ENCODE measurements around the gene AP2B1.
"Not testable (repeated sequence)": the region's sequence is repeated elsewhere in the genome, so short reads cannot be mapped to it uniquely, and the experiment has no call there.

Gene AP2B1

DNA sequence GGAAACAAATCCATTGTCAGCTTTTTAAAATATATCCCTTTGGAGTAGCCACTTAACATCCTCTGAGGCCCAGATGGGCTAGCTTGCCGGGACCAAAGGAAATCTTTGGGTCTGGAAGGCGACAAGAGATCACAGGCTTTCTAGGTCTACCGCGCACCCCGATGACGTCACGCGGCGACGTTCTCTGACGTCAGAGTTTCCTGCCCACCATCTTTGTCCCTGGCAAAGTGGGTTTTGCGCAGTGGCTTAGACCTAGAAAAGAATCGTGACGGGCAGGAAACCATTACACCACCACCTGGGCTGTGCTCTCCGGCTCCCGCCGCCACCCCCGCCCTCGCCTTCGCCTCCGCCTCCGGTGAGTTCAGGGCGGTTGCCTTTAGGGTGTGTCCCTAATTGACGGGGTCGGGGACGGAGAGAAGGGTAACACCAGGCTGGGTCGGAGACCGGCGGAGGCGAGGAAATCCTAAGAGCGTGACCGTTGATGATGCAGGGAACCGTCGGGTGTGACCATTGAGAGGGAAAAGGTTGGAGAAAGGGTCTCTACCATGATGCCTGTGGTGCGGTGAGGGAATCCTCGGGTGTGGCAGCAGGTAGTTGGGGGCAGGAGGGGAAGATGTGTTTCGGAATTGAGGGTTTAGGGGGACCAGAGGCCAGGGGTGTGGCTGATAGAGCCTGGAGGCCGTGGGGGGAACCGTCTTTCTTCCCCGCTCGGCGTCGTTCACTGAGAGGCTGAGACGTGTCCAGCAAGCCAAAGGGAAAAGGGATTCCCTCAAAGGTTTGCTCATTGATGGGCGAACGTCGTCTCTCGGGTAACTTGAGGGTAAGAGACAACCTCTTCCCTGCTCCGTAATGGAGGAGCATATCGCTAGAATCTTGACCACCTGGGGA lies at the start of gene AP2B1:
Gene AP2B1, plus strand, starts transcription at position 249 of the 888 bp plus-strand sequence. CDS start 6,709 bp downstream, outside the sequence.
- DNase-seq: peak; percentile 99

DNA sequence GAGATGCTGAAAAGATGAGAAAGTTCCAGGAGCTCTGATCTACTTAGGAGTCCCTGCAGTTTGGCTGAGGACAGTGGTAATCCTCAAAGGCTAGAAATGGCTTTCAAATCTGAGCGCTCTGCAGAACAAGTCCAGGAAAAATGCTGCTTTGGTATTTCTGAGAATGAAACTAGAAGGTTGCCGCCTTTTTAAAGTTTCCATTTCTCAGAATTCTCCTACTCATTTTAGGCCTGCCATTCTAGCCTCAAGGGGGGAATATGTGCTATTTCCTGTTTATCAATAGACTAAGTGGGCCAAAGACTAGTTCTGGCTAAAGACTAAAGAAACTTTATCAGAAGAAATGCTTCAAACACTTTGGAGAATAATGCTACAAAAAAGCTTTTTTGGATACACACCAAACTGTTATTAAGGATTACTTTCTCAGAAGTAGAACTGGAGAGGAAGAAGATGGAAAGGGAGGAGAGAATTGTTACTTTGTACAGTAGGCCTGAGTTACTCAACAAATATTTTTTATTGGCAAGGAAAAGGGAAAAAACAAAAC lies 49.5 kb upstream of the AP2B1 start, which contains the start of gene SLFN12L:
Gene SLFN12L, minus strand, starts transcription at position 78 of the 541 bp plus-strand sequence. CDS start 15,314 bp downstream, outside the sequence.
- peak; percentile 69 for DNase-seq

DNA sequence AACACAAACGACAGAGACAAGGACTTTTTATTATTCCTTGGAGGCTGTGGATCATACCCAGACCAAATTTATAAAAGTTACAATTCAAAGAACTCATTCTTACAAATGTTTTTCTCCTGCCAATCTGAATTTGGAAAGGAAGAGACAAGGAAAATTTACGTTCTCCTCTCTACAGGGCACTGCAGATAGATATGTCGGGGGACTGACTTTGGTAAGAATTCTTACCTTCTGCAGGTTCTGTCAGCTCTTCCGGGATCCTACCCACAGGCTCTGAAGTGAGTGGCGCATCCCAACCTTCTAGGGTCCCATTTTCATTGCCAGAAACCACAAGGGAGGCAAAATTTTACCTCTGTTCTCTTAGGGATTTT lies 47.5 kb upstream of the AP2B1 start:
- DNase-seq: no peak

- peak; percentile 59 for DNase-seq
These were observed 46.3 kb upstream of the AP2B1 start for GRCh38 chr17:35540589-35541404.

- no peak for DNase-seq
These were observed 45.7 kb upstream of the AP2B1 start for GRCh38 chr17:35541434-35541833.

- DNase-seq: no peak
These were observed 44.1 kb upstream of the AP2B1 start for GRCh38 chr17:35542990-35543389.

- no peak for DNase-seq
These were observed 43.3 kb upstream of the AP2B1 start for GRCh38 chr17:35543856-35544255.

GRCh38 chr17:35545150-35545549 lies 42.0 kb upstream of the AP2B1 start:
- no peak for DNase-seq

GRCh38 chr17:35546487-35546886 lies 40.6 kb upstream of the AP2B1 start:
- DNase-seq: no peak

DNA sequence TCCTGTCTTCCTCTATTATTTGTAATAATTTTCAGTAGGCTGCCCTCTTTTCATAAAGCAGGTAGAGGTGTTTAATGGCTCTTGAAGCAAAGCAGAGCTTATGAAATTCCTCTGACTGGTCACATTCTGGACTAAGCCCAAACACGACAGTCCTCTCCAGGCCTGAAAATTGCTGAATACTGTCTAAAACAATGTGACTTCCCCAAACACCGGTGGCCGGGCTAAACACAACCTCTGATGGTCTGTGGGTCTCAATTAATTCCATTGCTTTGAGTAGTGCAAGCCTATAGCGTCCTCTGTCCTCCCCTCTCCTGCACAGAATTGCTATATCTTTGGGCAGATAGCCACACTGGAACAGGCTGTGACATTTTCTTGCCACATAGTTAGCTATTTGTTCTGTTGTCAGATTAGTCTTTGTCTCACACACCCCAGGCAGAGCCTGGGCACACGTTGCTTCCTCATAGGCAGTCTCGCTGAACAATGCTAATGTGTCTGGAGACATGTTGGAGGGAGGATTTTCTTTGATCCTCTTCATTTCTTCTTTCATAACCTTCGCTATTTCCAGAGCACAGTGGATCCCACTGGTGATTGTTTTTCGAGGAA lies 38.8 kb upstream of the AP2B1 start:
- DNase-seq: no peak

DNA sequence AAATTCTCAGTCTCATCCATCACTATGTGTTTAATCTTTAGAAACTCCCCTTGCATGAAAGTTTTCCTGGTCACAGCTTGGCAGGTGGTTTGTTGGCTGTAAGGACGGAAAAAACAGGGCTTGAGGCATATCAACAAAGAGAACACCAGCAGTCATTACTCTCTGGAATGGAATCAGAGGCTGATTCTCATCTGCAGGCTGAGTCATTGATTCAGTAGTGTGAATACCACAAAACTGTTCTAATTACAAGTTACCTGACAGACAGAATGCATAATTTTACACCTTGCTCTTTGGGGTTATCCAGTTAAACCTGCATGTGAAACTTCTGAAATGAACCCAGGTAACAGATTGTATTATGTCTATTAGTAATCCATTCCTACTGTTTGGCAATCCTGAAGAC lies 38.1 kb upstream of the AP2B1 start:
- DNase-seq: no peak

GRCh38 chr17:35553310-35553709 lies 33.8 kb upstream of the AP2B1 start:
- DNase-seq: no peak

- no peak for DNase-seq
These were observed 32.5 kb upstream of the AP2B1 start for GRCh38 chr17:35554668-35555067.

GRCh38 chr17:35555691-35556090 lies 31.4 kb upstream of the AP2B1 start:
- no peak for DNase-seq

- DNase-seq: no peak
These were observed 29.8 kb upstream of the AP2B1 start for GRCh38 chr17:35557353-35557752.

DNA sequence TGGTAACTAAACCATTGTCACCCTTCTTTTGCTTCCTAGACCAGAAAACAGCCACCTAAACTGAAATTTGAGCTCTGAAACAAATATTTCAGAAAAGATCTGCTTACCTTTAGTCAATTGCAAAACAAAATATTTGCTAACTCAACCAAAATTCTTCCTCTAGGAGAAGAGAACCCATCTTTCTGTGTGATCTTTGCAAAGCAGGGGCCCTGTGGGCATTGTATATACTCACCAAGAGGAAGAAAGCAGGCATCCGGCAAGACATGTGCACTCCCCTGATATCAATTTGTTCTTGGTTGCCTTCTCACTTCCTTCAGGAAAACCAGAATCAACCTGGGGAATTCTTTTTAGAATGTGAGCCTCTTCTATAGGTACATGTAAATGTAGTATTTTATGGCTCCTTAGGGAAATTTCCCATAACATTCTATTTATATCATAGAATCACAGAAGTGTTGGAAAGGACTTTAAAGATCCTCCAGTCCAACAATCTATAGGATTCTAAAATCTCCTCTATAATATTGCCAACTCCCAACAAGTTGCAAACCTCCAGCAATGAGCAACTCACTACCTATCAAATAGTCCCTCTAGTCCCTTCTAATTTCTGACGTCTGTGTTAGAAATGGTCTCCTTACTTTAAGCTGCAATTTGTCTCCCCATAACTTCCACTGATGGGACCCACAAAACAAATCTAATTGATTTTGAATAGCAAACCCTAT lies 27.5 kb upstream of the AP2B1 start:
- no peak for DNase-seq

GRCh38 chr17:35560703-35561102 lies 26.4 kb upstream of the AP2B1 start, which contains the start of gene SLFN14:
TSS of gene SLFN14 (minus strand) at chr17:35560819. CDS start at chr17:35558062, 2,757 bp downstream.
- no peak for DNase-seq

DNA sequence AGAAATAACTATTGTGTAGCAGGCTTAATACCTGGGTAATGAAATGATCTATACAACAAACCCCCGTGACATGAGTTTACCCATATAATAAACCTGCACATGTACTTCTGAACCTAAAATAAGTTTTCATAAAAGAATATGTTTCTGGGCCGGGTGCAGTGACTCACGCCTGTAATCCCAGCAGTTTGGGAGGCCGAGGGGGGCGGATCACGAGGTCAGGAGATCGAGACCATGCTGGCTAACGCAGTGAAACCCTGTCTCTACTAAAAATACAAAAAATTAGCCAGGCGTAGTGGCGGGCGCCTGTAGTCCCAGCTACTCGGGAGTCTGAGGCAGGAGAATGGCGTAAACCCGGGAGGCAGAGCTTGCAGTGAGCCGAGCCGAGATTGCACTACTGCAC lies 23.9 kb upstream of the AP2B1 start:
- DNase-seq: not testable (repeated sequence)

GRCh38 chr17:35566968-35567367 lies 20.2 kb upstream of the AP2B1 start:
- DNase-seq: no peak

- DNase-seq: peak; percentile 36
These were observed 18.6 kb upstream of the AP2B1 start for GRCh38 chr17:35568561-35568960.

DNA sequence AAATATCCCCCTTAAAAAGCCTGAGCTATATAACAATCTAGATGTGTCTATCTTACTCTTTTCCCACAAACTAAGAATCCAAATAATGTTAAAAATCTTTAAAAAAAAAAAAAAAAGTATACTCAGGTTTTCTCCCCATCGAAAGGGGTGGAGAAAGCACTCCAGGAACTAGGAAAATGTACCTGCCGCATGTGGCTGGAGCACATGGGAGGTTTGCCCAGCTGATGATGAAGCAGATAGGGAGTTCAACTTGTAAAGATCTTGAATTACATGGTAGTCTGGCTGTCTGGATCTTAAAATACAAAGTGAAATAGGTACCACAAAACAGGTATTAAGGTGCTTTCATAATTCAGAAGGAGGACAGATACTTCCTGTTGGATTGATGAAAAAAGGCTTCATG lies 17.7 kb upstream of the AP2B1 start:
- no peak for DNase-seq

- DNase-seq: no peak
These were observed 11.4 kb upstream of the AP2B1 start for GRCh38 chr17:35575759-35576158.

Measured in CD4-positive, alpha-beta T cell treated with Interleukin-12 subunit alpha and Interleukin-12 subunit beta, for 1 hour (primary cell).